Astrocyte (in vitro differentiated cells and primary cell): ENCODE data around the gene PDGFC. TPM values are rescaled to one million over a fixed set of nuclear protein-coding genes. Genes with fewer than 3 reads are reported as not detected.
A peak's percentile ranks its signal among the peaks of the same experiment; 100 is the strongest.

Experiments used
- DNase-seq: peaks from one replicate; pipeline ENCODE4 v3.0.0-alpha.2; 2010; ENCODE audit warnings: low read depth
- FAIRE-seq: peaks from 2 replicates; lab custom pipeline; 2011; peaks lifted over from hg19 to GRCh38; lab: Jason Lieb, UNC
- H2AFZ ChIP-seq: 2 replicates; pipeline ENCODE4 v1.6.0; 2012; ENCODE audit warnings: low read depth, low read length, inconsistent platforms
- H3K27ac ChIP-seq: 2 replicates; pipeline ENCODE4 v1.5.1; 2011; ENCODE audit warnings: low read depth, low read length, inconsistent platforms
- H3K27me3 ChIP-seq: 2 replicates; pipeline ENCODE4 v1.6.0; 2011; ENCODE audit warnings: low read length, inconsistent platforms; ENCODE audit not compliant: insufficient read depth
- H3K36me3 ChIP-seq: 2 replicates; pipeline ENCODE4 v1.5.1; 2011; ENCODE audit warnings: low read length, inconsistent platforms; ENCODE audit not compliant: insufficient read depth
- H3K4me1 ChIP-seq: 2 replicates; pipeline ENCODE4 v1.5.1; 2011; ENCODE audit warnings: low read length, inconsistent platforms; ENCODE audit not compliant: insufficient read depth
- H3K4me2 ChIP-seq: 2 replicates; pipeline ENCODE4 v1.6.0; 2012; ENCODE audit warnings: low read length, inconsistent platforms
- H3K4me3 ChIP-seq: 2 replicates; pipeline ENCODE4 v1.5.1; 2011; ENCODE audit warnings: low read depth, mild to moderate bottlenecking, low read length, inconsistent platforms; ENCODE audit not compliant: insufficient read depth
- H3K79me2 ChIP-seq: 2 replicates; pipeline ENCODE4 v1.6.0; 2012; ENCODE audit warnings: mild to moderate bottlenecking, low read length, inconsistent platforms; ENCODE audit not compliant: insufficient read depth
- H3K9ac ChIP-seq: 2 replicates; pipeline ENCODE4 v1.6.0; 2012; ENCODE audit warnings: mild to moderate bottlenecking, low read length, inconsistent platforms
- H3K9me3 ChIP-seq: 2 replicates; pipeline ENCODE4 v1.5.1; 2012; ENCODE audit warnings: low read depth, mild to moderate bottlenecking, low read length, inconsistent platforms; ENCODE audit not compliant: insufficient read depth
- H4K20me1 ChIP-seq: 2 replicates; pipeline ENCODE4 v1.6.0; 2012; ENCODE audit warnings: low read length, inconsistent platforms; ENCODE audit not compliant: insufficient read depth
- H3K27ac Mint-ChIP-seq: one replicate; pipeline ENCODE4 v1.8.0; 2021; ENCODE audit warnings: mild to moderate bottlenecking, mixed read lengths; ENCODE audit not compliant: unreplicated experiment
- H3K27me3 Mint-ChIP-seq: one replicate; pipeline ENCODE4 v1.8.0; 2021; ENCODE audit warnings: low read depth, mixed read lengths; ENCODE audit not compliant: unreplicated experiment
- H3K36me3 Mint-ChIP-seq: one replicate; pipeline ENCODE4 v1.8.0; 2021; ENCODE audit warnings: low read depth, mixed read lengths; ENCODE audit not compliant: unreplicated experiment
- H3K4me1 Mint-ChIP-seq: one replicate; pipeline ENCODE4 v1.8.0; 2021; ENCODE audit warnings: low read depth, mixed read lengths; ENCODE audit not compliant: unreplicated experiment
- H3K4me3 Mint-ChIP-seq: one replicate; pipeline ENCODE4 v1.8.0; 2021; ENCODE audit warnings: mild to moderate bottlenecking, moderate library complexity, mixed read lengths; ENCODE audit not compliant: unreplicated experiment
- H3K9me3 Mint-ChIP-seq: one replicate; pipeline ENCODE4 v1.8.0; 2021; ENCODE audit warnings: mild to moderate bottlenecking, mixed read lengths; ENCODE audit not compliant: unreplicated experiment
- EZH2 ChIP-seq: IDR thresholded peaks from 2 replicates; pipeline ENCODE4 v1.6.1; 2012; ENCODE audit warnings: mild to moderate bottlenecking, low read length, inconsistent platforms; ENCODE audit not compliant: insufficient read depth
- total RNA-seq: library from RNA; stranded (reverse); gene quantifications from 2 replicates; pipeline ENCODE4 v1.2.1, GENCODE V29; 2021
- TF ChIP-seq, protein P1 (sequence below): IDR thresholded peaks from 2 replicates; pipeline ENCODE4 v1.5.1; 2011; ENCODE audit warnings: low read depth, mild to moderate bottlenecking, inconsistent platforms, low read length, moderate library complexity; ENCODE audit not compliant: insufficient read depth

The PDGFC gene
- total RNA-seq, 1 donor from 2014 or later, result 167 TPM

DNA sequence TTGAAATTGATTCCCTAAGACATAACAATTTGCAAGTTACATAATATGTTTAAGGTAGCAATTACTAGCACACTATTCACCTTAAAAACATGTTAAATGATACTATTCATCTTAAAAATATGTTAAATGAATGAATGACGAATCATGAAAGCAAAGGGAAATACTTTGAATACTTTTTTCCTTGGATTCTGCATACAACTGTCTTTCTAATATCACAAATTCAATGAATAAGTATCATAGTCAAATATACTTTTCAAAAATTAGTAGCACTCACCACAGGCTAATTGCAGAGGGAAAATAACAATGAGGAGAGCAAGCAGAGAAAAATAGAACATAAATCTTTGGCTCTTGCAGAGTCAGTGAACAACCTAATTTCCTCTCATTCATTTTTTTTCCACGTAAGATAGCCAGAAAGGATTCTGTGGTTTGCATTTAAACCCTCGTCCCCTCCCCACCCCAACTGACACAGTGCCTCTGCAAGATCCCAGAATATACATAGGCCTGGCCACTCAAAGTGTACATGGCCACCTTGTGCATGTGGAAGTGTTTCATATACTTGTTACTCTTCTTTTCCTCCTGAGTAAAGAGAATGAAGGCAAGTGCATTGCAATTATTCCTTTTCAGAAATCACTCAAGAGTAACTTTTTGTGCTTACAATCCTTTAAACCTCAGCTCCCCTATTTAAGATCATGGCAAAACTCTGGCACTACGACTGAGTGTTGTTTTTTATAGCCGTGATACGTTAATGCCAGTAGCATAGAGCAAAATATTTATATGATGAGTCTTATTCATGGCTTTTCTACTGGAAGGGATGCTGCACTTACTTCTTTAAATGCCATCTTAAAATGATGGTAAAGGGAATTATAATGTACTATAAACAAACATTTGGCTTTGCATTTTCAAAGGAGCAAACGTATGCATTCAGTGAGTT is 236.4 kb downstream of the PDGFC start:
- FAIRE-seq (peak; percentile 90), DNase-seq (peak; percentile 61)
- Mint-ChIP-seq H3K27me3 (no peaks in the 10 kb centered on the region), H3K9me3 (peaks cover 25% of the 10 kb centered on the region), H3K36me3 (peaks cover 4% of the 10 kb centered on the region), H3K4me1 (peaks cover 13% of the 10 kb centered on the region), H3K27ac (peak overlapping the region; percentile 42), H3K4me3 (no peak overlapping the region)
- Histone ChIP-seq H3K27ac (peak overlapping the region; percentile 23), H3K9ac (no peak overlapping the region), H3K36me3 (no peaks in the 10 kb centered on the region), H3K79me2 (no peaks in the 10 kb centered on the region), H3K4me3 (no peak overlapping the region), H3K4me2 (peak overlapping the region; percentile 22), H3K4me1 (peaks cover 5% of the 10 kb centered on the region), H2AFZ (peak overlapping the region; percentile 19), H3K27me3 (no peaks in the 10 kb centered on the region), H3K9me3 (peaks cover 15% of the 10 kb centered on the region), H4K20me1 (no peaks in the 10 kb centered on the region)
- TF ChIP-seq EZH2, result no peak
- TF ChIP-seq, protein P1, sequence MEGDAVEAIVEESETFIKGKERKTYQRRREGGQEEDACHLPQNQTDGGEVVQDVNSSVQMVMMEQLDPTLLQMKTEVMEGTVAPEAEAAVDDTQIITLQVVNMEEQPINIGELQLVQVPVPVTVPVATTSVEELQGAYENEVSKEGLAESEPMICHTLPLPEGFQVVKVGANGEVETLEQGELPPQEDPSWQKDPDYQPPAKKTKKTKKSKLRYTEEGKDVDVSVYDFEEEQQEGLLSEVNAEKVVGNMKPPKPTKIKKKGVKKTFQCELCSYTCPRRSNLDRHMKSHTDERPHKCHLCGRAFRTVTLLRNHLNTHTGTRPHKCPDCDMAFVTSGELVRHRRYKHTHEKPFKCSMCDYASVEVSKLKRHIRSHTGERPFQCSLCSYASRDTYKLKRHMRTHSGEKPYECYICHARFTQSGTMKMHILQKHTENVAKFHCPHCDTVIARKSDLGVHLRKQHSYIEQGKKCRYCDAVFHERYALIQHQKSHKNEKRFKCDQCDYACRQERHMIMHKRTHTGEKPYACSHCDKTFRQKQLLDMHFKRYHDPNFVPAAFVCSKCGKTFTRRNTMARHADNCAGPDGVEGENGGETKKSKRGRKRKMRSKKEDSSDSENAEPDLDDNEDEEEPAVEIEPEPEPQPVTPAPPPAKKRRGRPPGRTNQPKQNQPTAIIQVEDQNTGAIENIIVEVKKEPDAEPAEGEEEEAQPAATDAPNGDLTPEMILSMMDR, result no peak

DNA sequence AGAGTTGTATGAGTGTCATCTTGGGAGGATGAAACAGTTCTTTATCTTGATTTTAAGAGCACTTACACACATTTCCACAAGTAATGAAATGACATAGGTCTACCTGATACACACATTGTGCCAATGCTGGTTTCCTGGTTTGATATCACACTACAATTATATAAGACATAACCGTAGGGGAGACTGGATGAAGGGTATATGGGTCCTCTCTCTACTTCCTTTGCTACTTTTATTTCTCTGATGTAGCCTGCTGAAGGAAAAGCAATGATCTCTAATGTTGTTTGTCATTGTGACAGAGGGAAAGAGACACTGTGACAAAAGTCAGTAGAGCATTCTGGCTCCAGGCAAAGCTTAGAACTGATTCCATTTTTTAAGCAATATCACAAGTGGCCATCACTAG is 238.0 kb downstream of the PDGFC start:
- Mint-ChIP-seq H3K9me3 (peaks cover 27% of the 10 kb centered on the region), H3K36me3 (peaks cover 4% of the 10 kb centered on the region)
- no peak overlapping the region for H2AFZ ChIP-seq

More for the DNA sequence above, 238.0 kb downstream of the PDGFC start:
- no peaks in the 10 kb centered on the region for H4K20me1 ChIP-seq
- H3K9me3 ChIP-seq, result peaks cover 15% of the 10 kb centered on the region
- H3K27me3 ChIP-seq, result no peaks in the 10 kb centered on the region
- peaks cover 13% of the 10 kb centered on the region for H3K4me1 Mint-ChIP-seq
- TF ChIP-seq EZH2, result no peak
- TF ChIP-seq, protein P1, result no peak
- DNase-seq, result no peak
- H3K4me1 ChIP-seq, result peaks cover 5% of the 10 kb centered on the region
- no peaks in the 10 kb centered on the region for H3K79me2 ChIP-seq
- no peak overlapping the region for H3K4me3 Mint-ChIP-seq
- H3K27ac ChIP-seq, result no peak overlapping the region
- no peak for FAIRE-seq
- no peak overlapping the region for H3K27ac Mint-ChIP-seq
- H3K4me2 ChIP-seq, result no peak overlapping the region
- H3K27me3 Mint-ChIP-seq, result no peaks in the 10 kb centered on the region
- no peak overlapping the region for H3K4me3 ChIP-seq
- H3K36me3 ChIP-seq, result no peaks in the 10 kb centered on the region
- no peak overlapping the region for H3K9ac ChIP-seq
